Endothelial cell of hepatic sinusoid (primary cell): ENCODE measurements around the gene MOV10L1.

ENCODE experiments used
- in situ Hi-C: cut with HindIII; loops from 2 replicates; pipeline ENCODE4 v1.10.0; 2017; ENCODE audit warnings: low sequenced_read_pairs

The MOV10L1 gene

DNA sequence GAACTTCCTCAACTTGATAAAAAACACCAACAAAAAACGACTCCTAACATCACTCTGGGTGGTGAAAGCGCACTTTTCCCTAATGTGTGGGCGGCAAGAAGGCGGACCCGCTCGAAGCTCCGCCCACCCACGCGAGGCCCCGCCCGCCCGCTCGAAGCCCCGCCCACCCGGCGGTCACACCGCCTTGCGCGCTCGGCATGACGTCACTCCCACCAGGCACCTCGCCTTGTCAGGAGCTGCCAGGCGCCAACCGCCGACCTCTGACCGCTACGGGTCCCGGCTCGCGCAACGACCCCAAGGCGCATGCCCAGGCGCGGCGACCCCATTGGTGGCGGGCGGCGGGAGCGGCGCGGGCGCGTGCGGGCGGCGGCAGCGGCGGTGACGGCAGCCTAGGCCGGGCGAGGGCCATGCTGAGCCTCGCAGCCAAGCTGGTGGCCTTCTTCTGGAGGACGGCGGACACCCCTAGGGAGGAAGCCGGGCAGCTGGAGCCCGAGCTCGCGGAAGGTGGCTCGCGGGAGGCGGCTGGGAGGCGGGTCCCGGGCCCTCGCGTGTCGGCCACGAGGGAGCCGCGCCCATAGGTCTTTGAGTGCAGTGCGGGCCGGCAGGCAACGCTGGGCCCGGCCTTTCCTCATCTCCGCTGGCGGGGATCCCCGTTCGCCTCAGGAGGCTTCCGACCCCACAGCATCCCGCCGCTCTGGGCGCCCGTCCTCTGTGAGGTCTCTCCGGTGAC lies at the start of gene MOV10L1:
Gene MOV10L1, plus strand, starts transcription at position 325 of the 730 bp plus-strand sequence. Its CDS starts 83 bp downstream, at position 408.
- in situ Hi-C loops, result no loop called here

DNA sequence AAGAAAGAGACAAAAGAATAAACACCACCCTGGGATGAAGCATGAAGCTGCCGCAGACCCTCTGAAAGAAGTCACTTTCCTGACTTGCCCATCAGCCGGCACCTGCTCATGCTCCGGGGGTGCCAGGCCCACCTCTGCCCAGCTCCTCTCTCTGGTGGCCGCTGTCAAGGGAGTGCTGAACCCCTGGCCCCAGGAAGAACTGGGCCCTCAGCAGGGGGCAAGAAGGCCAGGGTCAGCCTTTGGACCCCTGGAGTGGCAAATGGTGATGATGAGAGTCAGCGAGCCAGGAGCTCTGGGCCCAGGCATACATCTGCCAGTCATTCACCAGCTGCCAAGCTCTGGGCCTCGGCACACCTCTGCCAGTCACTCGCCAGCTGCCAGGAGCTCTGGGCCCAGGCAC lies 49.1 kb upstream of the MOV10L1 start:
- in situ Hi-C loops, result no loop called here

DNA sequence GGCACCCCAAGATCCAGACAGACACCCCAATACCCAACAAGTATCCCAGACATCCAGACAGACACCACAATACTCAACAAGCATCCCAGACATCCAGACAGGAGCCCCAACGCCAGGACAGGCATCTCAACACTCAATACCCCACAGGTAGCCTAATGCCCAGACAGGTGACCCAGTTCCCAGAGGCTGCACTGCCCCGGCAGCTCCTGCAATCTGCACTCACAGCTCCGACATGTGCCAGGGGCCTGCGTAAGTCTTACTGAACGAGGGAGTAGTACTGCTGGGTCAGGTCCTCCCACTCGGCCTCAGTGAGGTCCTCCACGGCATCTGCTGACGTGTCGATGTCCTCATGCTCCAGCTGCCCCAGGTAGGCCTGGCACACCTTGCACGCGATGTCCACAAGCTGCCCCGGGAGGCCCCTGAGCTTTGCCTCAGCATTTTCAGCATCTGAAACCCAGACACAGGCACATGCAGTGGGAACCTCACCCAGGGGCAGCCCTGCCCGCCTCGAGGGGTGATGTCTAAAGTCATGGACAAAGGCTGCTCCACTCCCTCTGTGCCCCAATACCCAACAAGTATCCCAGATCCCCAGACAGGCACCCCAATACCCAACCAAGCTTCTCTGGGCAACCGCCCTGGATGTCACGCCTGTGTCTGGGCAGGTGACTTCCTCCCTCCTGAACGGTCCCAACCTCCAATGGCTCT lies 48.3 kb upstream of the MOV10L1 start:
- in situ Hi-C loops, result no loop called here

DNA sequence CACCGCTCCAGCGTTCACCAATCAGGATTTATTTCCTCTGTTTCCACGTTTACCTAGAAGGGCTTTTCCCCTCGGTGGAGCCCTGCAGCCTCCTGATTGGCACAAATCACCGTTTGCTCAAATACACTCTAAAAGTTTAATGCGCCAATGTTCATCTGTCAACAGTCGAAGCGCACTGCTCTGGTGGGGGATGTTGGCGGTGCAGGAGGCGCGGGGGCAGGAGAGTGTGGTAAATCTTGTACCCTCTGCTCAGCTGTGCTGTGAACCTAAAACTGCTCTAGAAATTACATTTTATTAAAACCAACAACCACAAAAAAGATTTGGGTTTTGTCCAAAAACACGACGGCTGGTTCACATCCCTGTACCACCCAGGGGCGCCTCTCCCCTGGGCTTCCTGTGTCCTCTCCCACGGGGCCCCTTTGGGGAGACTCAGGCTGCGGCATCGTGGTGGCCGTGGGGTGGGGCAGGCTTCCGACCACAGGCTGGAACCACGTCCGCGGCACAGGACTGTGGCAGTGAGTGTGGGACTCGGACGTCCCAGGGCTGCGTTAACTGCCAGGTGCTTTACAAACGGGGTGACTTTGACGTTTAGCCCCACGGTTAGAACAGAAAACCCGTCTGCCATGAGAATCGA lies 45.2 kb upstream of the MOV10L1 start:
- in situ Hi-C loops, result no loop called here

DNA sequence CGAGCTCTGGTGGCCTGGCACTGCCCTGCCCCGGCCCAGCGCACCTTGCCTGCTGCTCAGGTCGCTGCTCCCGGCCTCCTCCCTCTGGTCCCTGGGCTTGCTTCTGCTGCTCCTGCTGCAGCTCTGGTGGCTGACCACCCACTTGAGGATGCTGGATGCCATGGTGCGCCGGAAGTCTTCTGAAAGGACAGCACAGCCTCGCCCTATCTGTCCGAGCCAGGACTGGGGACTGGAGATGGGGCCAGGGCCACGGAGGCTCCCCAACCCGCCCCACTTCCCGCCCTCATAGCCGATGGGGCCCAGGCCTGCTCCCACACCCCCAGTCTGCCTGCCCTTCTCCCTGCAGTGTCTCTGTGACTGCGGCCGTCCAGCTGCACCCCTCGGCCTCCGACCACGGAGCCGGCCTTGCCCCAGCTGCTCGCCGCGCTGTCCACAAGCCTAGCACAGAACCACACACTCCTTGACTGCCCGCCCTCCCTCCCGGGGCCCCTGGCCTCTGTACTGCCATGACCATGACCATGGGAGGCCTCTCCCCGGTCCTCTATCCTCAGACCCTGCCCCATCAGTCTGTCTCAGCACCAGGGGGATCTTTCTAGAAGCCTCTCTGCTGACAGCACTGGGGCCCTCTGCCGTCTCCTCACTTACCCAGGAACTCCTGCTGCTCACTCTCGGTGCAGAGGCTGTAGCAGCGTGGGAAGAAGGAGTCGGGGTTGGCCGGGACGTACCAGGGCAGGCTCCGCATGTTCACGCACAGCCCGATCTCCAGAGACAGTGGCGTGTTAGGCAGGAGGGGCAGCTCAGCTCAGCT lies 44.4 kb upstream of the MOV10L1 start:
- in situ Hi-C loops, result no loop called here

DNA sequence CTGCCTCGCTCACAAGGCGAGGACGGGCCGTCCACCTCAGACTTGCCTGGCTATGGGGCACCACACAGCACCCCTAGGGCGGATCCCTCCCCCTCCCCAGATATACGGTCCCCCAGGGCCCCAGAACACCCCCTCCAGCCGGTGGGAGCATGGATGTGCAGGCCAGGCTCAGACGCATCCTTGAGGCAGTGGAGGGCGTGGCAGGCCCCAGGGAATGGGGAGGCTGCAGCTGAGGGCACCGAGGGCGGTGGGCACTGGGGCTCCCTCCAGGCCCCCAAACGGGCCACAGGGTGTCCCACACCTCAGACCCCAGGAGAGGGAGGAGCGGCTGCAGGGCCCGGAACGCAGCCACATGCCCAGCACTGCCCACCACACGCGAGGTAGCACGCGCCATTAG lies 43.8 kb upstream of the MOV10L1 start:
- in situ Hi-C loops, result no loop called here

DNA sequence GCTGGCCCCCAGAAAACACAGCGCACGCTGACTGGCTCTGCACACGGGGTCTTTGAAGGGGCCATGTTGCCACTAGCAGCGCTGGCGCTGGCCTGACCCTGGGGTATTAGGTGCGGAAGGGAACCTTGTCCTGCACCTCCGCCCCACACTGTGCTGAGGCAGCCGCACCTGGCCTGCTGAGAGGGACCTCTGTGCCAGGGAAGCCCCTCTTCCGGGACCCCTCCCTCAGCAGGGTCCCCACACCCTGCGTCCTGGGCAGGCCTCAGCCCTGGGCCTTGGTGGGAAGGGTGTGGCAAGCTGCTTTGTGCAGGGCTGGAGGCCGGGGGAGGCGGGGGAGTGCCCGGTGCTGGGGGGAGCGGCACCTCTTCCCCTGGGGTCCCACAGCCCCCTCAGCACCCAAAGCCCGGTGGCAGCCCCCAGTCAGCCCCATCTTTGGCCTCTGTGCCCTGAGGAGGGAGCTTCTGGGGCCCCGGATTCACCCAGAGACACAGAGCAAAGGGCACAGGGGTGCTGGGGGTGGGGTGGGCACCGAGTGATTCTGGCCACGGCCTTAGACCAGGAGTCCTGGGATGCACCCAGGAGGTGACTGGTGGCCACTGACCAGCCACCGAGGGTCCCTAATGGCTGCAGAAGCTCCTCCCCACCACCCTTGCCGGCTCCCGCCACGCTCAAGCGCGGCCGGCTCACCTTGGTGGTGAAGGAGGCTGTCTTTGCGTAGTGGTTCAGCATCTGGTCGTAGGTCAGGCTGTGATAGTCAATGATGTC lies 43.1 kb upstream of the MOV10L1 start:
- in situ Hi-C loops, result no loop called here

DNA sequence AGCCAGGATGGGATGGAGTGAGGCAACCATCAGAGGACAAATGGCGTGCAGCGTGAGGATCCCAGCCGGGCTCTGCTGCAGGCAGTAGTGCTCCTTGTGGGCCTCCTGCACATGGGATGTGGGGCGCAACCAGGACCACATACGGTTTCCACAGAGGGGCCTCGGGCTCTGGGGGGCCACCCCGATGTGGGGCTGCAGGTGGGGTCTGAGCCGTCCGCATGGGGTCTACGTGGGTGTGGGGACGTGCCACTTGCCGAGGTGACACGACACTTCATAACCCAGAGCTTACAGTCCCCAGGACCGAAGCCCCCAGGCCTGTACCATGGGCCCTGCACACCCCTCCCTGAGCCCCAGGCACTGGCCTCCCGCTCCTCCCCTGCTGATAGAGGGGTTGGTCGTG lies 42.5 kb upstream of the MOV10L1 start:
- in situ Hi-C loops, result no loop called here

DNA sequence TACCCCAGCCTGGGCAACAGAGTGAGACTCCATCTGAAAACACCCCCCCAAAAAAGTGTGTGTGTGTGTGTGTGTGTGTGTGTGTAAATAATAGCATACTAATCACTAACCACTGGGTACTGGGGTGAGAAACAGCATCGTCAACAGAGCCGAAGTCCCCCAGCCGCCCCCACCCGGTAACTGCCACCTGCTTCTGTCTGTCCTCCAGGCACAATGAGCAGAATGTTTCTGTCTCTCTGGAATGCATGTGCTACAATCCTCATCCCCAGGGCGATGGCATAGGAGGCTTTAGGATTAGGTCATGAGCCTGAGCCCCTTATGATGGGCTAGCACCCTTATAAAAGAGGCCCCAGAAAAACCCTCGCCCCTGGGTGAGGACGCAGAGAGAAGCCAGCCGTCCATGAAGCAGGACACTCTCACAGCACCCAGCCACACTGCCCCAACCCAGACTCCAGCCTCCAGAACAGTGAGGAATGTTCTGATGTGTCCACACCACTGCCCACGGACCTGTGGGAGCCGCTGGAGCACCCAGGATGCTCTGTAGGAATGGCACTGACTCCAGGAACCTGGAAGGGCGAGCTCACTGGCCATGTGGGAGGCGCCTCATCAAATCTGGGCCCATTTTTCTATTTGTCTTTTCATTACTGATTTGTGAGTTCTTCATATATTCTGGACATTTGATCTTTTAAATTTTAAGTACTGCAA lies 41.6 kb upstream of the MOV10L1 start:
- in situ Hi-C loops, result no loop called here

DNA sequence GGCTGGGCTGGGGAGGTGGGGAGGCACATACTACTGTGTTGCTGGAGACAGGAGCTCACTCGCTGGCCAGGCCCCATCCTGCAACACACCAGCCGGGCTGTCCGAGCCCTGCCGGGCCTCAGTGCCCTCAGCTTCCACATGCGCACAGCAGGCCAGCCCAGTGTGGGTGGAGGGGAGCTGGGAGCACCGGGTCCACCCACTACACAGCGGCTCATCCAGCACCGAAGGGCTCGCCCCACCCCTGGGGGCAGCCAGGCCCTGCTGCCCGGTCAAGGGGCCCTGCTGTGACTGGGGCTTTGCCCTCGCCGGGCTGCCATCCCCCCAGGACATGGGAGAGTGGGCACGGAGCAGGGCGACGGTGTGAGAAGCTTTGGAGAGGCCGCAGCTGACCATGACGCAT lies 41.0 kb upstream of the MOV10L1 start:
- in situ Hi-C loops, result no loop called here

DNA sequence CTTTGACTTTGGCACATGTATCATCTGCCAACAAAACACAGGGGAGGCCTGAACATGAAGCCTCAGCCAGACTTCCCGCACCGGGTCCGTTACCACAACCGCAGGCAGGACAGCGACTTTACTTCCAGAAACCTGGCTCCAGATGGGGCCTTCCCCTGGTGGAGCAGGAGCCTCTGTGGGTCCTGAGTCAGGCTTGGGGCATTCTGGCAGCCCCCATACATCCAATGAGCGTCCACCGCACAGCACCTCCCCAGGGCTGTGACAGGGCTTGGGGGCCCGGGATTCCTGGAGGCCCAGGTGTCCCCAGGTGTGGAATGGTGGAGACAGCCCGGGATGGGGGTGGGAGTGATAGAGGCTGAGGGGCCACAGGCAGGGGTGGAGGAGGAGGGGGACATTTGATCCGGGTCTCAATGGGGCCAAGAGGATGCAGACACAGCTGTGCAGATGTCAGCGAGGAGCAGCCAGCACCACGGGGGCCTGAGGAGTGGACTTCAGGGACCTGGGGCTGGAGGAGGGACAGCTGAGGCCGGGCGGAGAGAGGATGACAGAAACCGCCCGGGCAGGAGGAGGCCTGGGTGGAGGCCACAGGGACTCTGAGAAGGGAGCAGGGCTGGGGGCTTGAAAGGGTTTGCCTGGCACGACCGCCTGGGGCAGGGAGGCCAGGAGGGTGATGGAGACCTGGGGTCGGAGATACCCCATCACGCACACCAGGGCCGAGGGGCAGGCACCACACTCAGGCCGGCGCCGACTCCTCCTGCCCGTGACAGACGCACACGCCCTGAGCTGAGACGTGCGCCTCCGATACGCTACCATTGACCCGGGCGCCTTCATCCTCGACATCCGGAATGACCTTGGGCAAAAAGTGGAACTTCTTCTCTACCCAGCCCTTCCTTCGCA lies 40.3 kb upstream of the MOV10L1 start:
- in situ Hi-C loops, result no loop called here

DNA sequence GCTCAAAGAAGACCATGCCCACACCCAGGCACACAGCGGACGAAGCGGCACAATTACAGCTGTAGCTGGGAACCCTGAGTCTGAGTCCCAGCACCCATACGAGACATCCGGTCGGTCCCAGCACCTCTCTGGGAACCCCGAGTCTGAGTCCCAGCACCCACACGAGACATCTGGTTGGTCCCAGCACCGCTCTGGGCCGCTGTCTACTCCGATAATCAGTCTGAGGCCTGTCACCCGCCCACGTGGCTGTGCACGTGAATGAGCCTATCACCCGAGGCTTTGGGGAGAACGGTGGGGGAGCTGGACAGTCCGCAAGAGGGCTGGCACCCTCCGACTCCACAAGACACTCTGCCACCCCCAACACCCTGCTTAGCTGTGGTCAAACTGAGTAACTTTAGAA lies 37.9 kb upstream of the MOV10L1 start:
- in situ Hi-C loops, result no loop called here

DNA sequence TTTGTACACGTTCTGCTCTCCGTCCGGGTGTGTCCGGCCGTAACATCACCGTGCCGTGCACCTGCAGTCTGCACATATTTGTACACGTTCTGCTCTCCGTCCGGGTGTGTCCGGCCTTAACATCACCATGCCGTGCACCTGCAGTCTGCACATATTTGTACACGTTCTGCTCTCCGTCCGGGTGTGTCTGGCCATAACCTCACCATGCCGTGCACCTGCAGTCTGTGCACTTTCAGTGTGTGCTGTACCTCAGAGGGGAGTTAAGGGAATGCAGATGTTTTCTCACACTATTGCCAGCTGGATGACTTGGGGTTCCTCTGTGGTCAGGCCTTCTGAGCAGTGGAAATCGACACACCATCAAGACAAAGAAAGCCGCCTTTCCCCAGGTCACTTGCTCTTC lies 35.9 kb upstream of the MOV10L1 start:
- in situ Hi-C loops, result no loop called here

DNA sequence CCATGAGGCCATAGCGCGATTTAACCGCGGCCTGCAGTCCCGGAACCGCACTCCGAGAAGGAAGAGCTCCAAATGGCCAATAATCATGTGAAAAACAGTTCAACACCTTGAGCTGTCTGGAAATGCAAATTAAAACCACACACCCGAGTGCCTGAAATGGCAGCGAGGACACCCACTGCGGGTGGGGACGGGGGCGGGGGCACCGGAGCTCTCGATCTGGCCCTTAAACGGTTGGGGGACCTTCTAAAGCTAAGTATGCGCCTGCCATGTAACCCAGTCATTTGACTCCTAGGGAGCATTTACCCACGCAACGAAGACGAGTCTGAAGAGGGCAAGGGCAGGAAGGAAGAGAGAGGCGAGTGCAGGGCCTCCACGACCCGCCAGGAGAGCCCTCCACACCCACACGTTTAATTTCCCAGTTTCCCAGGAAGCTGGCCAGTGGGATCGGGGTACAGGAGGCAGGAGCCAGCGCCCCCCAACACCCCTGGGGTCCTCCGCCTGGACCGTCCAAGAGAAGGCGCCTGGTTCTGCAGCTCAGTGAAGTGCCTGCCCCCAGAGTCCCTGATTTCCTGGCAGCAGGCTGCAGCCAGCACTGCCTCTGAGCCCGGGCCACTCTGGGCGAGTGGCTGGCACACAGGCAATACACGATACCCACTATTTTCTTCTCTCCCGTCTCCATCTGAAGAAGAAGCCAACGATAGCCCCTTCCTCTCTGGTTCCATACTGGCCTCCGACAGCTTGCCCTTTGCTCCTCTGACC lies 33.4 kb upstream of the MOV10L1 start:
- in situ Hi-C loops, result no loop called here

DNA sequence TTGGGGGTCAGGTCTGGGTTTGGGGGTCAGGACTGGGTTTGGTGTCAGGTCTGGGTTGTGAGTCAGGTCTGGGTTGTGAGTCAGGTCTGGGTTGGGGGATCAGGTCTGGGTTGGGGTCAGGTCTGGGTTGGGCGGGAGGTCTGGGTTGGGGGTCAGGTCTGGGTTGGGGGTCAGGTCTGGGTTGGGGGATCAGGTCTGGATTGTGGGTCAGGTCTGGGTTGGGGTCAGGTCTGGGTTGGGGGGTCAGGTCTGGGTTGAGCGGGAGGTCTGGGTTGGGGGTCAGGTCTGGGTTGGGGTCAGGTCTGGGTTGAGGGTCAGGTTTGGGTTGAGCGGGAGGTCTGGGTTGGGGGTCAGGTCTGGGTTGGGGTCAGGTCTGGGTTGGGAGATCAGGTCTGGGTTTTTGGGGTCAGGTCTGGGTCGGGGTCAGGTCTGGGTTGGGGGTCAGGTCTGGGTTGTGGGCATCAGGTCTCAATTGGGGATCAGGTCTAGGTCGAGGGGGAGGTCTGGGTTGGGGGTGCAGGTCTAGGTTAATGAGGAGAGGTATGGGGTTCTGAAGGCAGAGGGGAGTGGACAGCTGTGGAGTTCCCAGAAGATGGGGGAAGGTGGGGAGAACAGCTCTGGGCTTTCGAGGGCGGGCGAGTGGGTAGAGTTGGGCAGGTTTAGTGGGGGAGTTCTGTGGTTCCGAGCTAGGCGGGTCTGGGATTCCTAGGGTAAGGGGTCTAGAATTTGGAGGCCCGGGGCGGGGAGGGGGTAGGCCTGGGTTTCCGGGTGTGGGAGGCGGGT lies 32.3 kb upstream of the MOV10L1 start:
- in situ Hi-C loops, result no loop called here

DNA sequence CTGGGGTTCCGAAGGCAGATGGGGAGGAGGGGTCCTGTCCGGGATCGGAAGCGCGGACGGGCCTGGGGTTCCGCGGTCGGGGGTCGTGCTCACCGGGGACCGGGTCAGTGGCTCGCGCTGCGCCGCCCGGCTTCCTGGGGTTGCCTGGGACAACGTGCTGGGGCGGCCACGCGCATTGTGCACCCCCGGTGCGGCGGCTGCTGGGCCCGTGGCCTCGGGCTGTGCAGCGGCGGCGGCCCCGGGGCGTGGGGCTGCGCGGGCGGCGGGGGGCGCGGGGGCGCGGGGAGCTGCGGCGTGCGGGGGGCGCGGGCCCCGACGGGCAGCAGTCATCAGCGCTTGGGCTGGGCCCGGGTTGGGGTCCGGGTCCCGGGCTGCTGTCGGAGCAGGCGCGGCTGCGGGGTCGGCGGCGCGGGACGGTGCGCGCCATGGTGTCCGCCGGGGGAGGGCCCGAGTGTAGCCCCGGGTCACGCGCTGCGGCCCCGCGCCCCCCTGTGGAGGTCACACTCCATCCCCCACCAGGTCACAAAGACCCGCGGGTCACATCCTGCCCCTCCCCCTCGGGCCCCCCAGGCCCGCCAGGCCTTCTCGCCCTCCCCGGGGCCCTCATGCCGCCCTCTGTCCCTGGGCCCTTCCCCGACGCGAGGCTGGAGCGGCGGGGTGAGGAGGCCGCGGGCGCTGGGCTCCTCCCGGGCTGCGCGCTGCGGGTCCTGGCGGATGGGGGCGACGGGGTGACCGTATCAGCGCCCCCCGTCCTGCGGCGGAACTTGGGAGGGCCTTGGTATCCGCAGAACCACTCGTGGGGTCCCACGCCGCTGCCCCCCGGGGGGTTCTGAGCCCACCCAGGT lies 31.5 kb upstream of the MOV10L1 start, which contains the start of gene TTLL8:
Gene TTLL8, minus strand, starts transcription at position 238 of the 845 bp plus-strand sequence.
- in situ Hi-C loops, result no loop called here
